Neutrophil (primary cell): ENCODE measurements around the gene SHC1.

Experiments used
- H3K27ac ChIP-seq: fragments of 200-600 bp; sonication (generic); 2 replicates; pipeline ENCODE4 v1.5.1; 2016; ENCODE audit warnings: mild to moderate bottlenecking, moderate library complexity
- H3K27me3 ChIP-seq: fragments of 200-600 bp; sonication (generic); 2 replicates; pipeline ENCODE4 v1.6.0; 2016; ENCODE audit warnings: mild to moderate bottlenecking
- H3K36me3 ChIP-seq: fragments of 200-600 bp; sonication (generic); 2 replicates; pipeline ENCODE4 v1.5.1; 2017
- H3K4me1 ChIP-seq, 2 experiments: fragments of 200-600 bp in 1 of 2; sonication (generic) in 1 of 2; 1 replicate in 1 of 2; 2 replicates in 1 of 2; pipeline versions ENCODE4 v1.5.1 to v1.6.1; 2013 to 2016; ENCODE audit warnings: low read depth in 1 of 2, low read length in 1 of 2, mild to moderate bottlenecking in 1 of 2, moderate library complexity in 1 of 2; ENCODE audit not compliant: control insufficient read depth in 1 of 2, insufficient read depth in 1 of 2
- H3K4me3 ChIP-seq, 2 experiments: fragments of 200-600 bp in 1 of 2; sonication (generic) in 1 of 2; 1 replicate in 1 of 2; 2 replicates in 1 of 2; pipeline ENCODE4 v1.5.1; 2013 to 2016; ENCODE audit warnings: low read depth in 1 of 2, low read length in 1 of 2, mild to moderate bottlenecking in 1 of 2, moderate library complexity in 1 of 2
- H3K9me3 ChIP-seq: fragments of 200-600 bp; sonication (generic); 2 replicates; pipeline ENCODE4 v1.5.1; 2016
- TF ChIP-seq, protein P1 (sequence below): fragments of 200-600 bp; sonication (generic); IDR thresholded peaks from 2 replicates; pipeline ENCODE4 v1.5.1; 2016; ENCODE audit warnings: antibody characterized with exemption

Gene SHC1

GRCh38 chr1:154994591-154994990 is 24.0 kb upstream of the SHC1 start:
- no peak overlapping the region for H3K4me3 ChIP-seq

DNA sequence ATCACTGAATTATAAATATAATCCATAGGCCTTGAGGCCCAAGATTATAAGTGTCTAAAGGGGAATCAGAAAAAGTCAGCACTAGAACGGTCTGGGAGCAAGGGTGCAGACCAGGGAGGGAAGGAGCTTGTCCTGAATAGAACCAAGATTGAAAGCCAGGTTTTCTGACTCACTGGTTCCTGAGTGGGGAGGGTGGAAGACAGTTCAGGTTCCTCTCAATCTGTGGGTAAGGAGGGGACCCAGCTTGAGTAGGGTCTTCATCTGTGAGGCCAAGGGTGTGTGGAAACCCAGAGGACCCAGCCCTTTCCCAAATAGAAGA is 23.7 kb upstream of the SHC1 start:
- no peak overlapping the region for H3K27ac ChIP-seq
- H3K36me3 ChIP-seq: peaks cover 7% of the 10 kb centered on the region
- H3K27me3 ChIP-seq: no peaks in the 10 kb centered on the region
- peaks cover 21 to 22% of the 10 kb centered on the region in 2 experiments for H3K4me1 ChIP-seq
- TF ChIP-seq, protein P1, sequence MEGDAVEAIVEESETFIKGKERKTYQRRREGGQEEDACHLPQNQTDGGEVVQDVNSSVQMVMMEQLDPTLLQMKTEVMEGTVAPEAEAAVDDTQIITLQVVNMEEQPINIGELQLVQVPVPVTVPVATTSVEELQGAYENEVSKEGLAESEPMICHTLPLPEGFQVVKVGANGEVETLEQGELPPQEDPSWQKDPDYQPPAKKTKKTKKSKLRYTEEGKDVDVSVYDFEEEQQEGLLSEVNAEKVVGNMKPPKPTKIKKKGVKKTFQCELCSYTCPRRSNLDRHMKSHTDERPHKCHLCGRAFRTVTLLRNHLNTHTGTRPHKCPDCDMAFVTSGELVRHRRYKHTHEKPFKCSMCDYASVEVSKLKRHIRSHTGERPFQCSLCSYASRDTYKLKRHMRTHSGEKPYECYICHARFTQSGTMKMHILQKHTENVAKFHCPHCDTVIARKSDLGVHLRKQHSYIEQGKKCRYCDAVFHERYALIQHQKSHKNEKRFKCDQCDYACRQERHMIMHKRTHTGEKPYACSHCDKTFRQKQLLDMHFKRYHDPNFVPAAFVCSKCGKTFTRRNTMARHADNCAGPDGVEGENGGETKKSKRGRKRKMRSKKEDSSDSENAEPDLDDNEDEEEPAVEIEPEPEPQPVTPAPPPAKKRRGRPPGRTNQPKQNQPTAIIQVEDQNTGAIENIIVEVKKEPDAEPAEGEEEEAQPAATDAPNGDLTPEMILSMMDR: no peak
- H3K9me3 ChIP-seq: no peaks in the 10 kb centered on the region
- no peak overlapping the region for H3K4me3 ChIP-seq

More at GRCh38 chr1:154994591-154994990, 24.0 kb upstream of the SHC1 start:
- no peak overlapping the region for H3K27ac ChIP-seq
- peaks cover 24 to 26% of the 10 kb centered on the region in 2 experiments for H3K4me1 ChIP-seq
- no peaks in the 10 kb centered on the region for H3K9me3 ChIP-seq
- TF ChIP-seq, protein P1: no peak
- H3K36me3 ChIP-seq: peaks cover 4% of the 10 kb centered on the region
- no peaks in the 10 kb centered on the region for H3K27me3 ChIP-seq

DNA sequence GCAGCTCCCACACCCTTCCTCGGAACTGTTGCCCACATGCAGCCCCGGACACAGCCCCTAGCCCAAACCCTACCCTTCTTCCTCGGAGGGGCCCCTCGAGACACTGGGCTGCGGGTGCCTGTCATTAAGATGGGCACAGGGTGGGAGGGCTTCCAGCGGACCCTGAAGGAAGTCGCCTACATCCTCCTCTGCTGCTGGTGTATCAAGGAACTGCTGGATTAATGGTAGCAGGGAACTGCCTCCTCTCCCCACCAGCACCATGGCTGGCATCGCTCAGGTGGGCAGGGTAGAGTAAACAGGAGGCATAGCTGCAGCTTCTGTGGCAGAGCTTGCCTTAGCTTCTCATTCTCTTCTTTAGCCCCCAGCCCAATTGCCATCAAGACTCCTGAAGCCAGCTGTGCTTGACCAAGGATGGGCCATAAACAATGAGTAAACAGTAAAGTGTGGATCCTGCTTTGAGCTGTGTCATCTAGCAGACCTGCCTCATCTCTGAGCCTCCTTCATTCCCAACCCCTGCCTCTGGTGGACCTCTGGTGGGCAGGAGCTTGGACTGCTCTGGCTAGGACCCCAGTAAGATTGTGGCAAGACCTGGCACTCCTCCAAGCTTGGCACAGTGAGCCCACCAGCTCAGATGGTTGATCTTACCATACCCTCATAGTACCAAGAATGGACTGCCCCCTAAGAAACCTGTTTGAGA is 23.2 kb upstream of the SHC1 start, which contains the start of gene LENEP:
TSS of gene LENEP (plus strand) at position 15 of the 697 bp plus-strand sequence. CDS start at position 37, 22 bp downstream.
- Histone ChIP-seq H3K36me3 (peaks cover 11% of the 10 kb centered on the region), H3K4me3 (no peak within 1 kb of the TSS), H3K4me1 (peaks cover 16 to 17% of the 10 kb centered on the region in 2 experiments), H3K9me3 (no peaks in the 10 kb centered on the region), H3K27ac (no peak within 1 kb of the TSS), H3K27me3 (no peaks in the 10 kb centered on the region)
- TF ChIP-seq, protein P1: no peak

DNA sequence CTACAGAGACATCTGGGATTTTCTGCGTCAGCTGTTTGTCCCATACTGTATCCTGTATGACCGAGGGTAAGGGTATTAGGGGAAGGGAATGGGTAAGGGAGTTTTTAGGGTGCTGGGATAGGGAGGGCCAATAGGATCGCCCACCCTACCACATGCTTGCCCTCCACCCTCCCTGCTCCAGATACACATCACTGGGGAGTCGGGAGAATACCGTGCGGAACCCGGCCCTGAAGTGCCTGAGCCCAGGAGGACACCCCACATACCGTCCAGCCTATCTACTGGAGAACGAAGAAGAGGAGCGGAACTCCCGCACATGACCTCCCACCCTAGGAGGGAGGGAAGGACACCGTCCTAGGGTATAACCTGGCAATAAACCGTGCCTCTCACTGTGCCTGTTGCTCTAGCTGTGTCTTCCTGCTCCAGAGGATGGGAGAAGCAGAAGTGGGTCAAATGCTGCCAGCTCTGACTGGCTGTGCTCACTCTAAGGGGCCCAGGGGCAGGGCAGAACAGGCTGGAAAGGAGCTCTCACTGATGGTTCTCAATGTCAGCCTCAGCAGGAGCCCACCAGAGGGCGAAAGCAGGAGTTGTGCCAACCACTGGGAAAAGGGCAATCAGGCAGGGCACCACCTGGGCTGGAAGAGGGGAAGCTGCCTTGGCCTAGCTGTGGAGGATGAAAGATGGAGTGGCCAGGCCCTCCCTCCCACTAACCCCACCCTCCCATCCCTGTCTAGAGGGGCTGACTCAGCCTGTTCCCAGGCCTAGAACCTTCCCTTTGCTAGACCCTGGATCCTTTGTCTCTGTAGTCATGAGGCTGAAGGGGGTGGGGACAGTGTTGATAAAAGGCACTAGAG is 22.4 kb upstream of the SHC1 start:
- Histone ChIP-seq H3K9me3 (no peaks in the 10 kb centered on the region), H3K36me3 (peaks cover 19% of the 10 kb centered on the region), H3K4me3 (no peak overlapping the region), H3K4me1 (peaks cover 11 to 12% of the 10 kb centered on the region in 2 experiments), H3K27me3 (no peaks in the 10 kb centered on the region), H3K27ac (no peak overlapping the region)
- TF ChIP-seq, protein P1: no peak

- no peak overlapping the region for H3K27ac ChIP-seq
- no peak overlapping the region for H3K4me3 ChIP-seq
- H3K27me3 ChIP-seq: no peaks in the 10 kb centered on the region
- TF ChIP-seq, protein P1: no peak
- H3K36me3 ChIP-seq: peaks cover 21% of the 10 kb centered on the region
- peaks cover 0 to 7% of the 10 kb centered on the region in 2 experiments for H3K4me1 ChIP-seq
- H3K9me3 ChIP-seq: no peaks in the 10 kb centered on the region
Measured at GRCh38 chr1:154990276-154990675, 19.7 kb upstream of the SHC1 start.
